ENCODE measurements around the gene LGI1.

LGI1 gene

DNA sequence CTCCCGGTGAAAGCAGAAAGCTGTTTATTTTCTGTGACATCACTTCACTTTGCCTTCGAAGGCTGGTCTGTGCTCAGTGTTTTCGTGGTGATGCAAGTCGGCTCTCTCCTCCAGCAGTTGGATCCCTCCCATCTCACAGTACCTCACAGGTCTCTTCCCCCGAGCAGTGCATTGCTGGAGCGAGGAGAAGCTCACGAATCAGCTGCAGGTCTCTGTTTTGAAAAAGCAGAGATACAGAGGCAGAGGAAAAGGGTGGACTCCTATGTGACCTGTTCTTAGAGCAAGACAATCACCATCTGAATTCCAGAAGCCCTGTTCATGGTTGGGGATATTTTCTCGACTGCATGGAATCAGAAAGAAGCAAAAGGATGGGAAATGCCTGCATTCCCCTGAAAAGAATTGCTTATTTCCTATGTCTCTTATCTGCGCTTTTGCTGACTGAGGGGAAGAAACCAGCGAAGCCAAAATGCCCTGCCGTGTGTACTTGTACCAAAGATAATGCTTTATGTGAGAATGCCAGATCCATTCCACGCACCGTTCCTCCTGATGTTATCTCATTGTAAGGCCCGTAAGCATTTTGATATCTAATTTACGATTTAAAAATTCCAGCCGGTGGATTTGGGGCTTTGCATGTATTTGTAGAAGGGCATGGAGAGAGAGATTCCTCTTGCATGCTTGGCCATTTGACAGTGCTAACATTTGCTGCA lies at the start of gene LGI1:
LGI1 (plus strand) TSS at position 136 of the 707 bp plus-strand sequence; CDS start at position 345, 209 bp downstream.
- H3K9me3 Mint-ChIP-seq, result no peaks in the 10 kb centered on the region
- no peak within 1 kb of the TSS for H3K4me3 Mint-ChIP-seq
- no peak for DNase-seq (ENCODE audit: low spot score)
- no peaks in the 10 kb centered on the region for H3K4me1 Mint-ChIP-seq (ENCODE audit: low read depth)
- H3K36me3 Mint-ChIP-seq (ENCODE audit: low read depth), result no peaks in the 10 kb centered on the region
- H3K27ac Mint-ChIP-seq, result no peak within 1 kb of the TSS
- peaks cover 42% of the 10 kb centered on the region for H3K27me3 Mint-ChIP-seq (ENCODE audit: low read depth)

GRCh38 chr10:93710333-93710909 lies 47.3 kb upstream of the LGI1 start:
- Mint-ChIP-seq H3K27ac (no peak overlapping the region), H3K9me3 (no peaks in the 10 kb centered on the region), H3K36me3 (ENCODE audit: low read depth) (no peaks in the 10 kb centered on the region), H3K4me3 (no peak overlapping the region), H3K4me1 (ENCODE audit: low read depth) (peaks cover 1% of the 10 kb centered on the region), H3K27me3 (ENCODE audit: low read depth) (no peaks in the 10 kb centered on the region)
- no peak for DNase-seq (ENCODE audit: low spot score)

- no peak overlapping the region for H3K27ac Mint-ChIP-seq
- no peaks in the 10 kb centered on the region for H3K9me3 Mint-ChIP-seq
- no peaks in the 10 kb centered on the region for H3K27me3 Mint-ChIP-seq (ENCODE audit: low read depth)
- H3K4me1 Mint-ChIP-seq (ENCODE audit: low read depth), result peaks cover 1% of the 10 kb centered on the region
- no peak overlapping the region for H3K4me3 Mint-ChIP-seq
- no peaks in the 10 kb centered on the region for H3K36me3 Mint-ChIP-seq (ENCODE audit: low read depth)
- DNase-seq (ENCODE audit: low spot score), result no peak
These were observed 45.8 kb upstream of the LGI1 start for GRCh38 chr10:93711891-93712290.

DNA sequence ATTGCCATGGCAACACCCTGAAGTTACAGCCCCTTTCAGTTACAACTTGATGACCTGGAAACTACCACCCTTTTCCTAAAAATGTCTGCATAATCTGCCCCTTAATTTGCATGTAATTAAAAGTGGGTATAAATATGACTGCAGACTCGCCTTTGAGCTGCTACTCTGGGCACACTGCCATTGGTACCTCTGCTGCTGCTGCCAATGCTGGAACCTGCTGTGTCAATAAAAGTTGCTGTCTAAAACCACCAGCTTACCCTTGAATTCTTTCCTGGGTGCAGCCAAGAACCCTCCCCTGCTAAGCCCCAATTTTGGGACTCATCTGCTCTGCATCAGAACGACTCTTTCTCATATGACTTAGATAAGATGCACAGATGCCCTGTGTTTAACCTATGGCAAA lies 45.1 kb upstream of the LGI1 start:
- Mint-ChIP-seq H3K9me3 (no peaks in the 10 kb centered on the region), H3K4me3 (no peak overlapping the region), H3K27ac (no peak overlapping the region), H3K4me1 (ENCODE audit: low read depth) (no peaks in the 10 kb centered on the region), H3K27me3 (ENCODE audit: low read depth) (no peaks in the 10 kb centered on the region), H3K36me3 (ENCODE audit: low read depth) (no peaks in the 10 kb centered on the region)
- no peak for DNase-seq (ENCODE audit: low spot score)

GRCh38 chr10:93715345-93715744 lies 42.4 kb upstream of the LGI1 start:
- no peak overlapping the region for H3K4me3 Mint-ChIP-seq
- no peak for DNase-seq (ENCODE audit: low spot score)
- peaks cover 7% of the 10 kb centered on the region for H3K27me3 Mint-ChIP-seq (ENCODE audit: low read depth)
- no peaks in the 10 kb centered on the region for H3K9me3 Mint-ChIP-seq
- H3K27ac Mint-ChIP-seq, result no peak overlapping the region
- H3K4me1 Mint-ChIP-seq (ENCODE audit: low read depth), result no peaks in the 10 kb centered on the region
- no peaks in the 10 kb centered on the region for H3K36me3 Mint-ChIP-seq (ENCODE audit: low read depth)

DNA sequence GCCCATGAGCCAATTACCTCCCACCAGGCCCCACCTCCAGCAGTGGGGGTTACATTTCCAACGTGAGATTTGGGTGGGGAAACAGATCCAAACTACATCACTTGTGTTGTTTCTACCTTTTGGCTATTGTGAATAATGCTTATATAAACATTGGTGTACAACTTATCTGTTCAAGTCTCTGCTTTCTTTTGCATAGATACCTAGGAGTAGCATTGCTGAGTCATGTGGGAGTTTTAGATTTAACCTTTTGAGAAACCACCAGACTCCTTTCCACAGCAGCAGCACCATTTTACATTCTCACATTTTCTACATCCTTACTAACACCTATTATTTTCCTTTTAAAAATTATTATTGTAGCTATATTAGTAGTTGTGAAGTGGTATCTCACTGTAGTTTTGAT lies 41.0 kb upstream of the LGI1 start:
- H3K36me3 Mint-ChIP-seq (ENCODE audit: low read depth), result no peaks in the 10 kb centered on the region
- DNase-seq (ENCODE audit: low spot score), result no peak
- peaks cover 4% of the 10 kb centered on the region for H3K4me1 Mint-ChIP-seq (ENCODE audit: low read depth)
- H3K27ac Mint-ChIP-seq, result no peak overlapping the region
- H3K9me3 Mint-ChIP-seq, result no peaks in the 10 kb centered on the region
- peaks cover 7% of the 10 kb centered on the region for H3K27me3 Mint-ChIP-seq (ENCODE audit: low read depth)
- no peak overlapping the region for H3K4me3 Mint-ChIP-seq

- Mint-ChIP-seq H3K27ac (no peak overlapping the region), H3K9me3 (no peaks in the 10 kb centered on the region), H3K4me1 (ENCODE audit: low read depth) (peaks cover 4% of the 10 kb centered on the region), H3K36me3 (ENCODE audit: low read depth) (no peaks in the 10 kb centered on the region), H3K27me3 (ENCODE audit: low read depth) (peaks cover 9% of the 10 kb centered on the region), H3K4me3 (no peak overlapping the region)
- DNase-seq (ENCODE audit: low spot score), result no peak
These were observed 38.6 kb upstream of the LGI1 start for GRCh38 chr10:93718937-93719725.

GRCh38 chr10:93719901-93720300 lies 37.8 kb upstream of the LGI1 start:
- H3K4me3 Mint-ChIP-seq, result no peak overlapping the region
- H3K4me1 Mint-ChIP-seq (ENCODE audit: low read depth), result peaks cover 4% of the 10 kb centered on the region
- no peaks in the 10 kb centered on the region for H3K9me3 Mint-ChIP-seq
- no peak overlapping the region for H3K27ac Mint-ChIP-seq
- H3K36me3 Mint-ChIP-seq (ENCODE audit: low read depth), result no peaks in the 10 kb centered on the region
- H3K27me3 Mint-ChIP-seq (ENCODE audit: low read depth), result peaks cover 9% of the 10 kb centered on the region
- DNase-seq (ENCODE audit: low spot score), result no peak

- Mint-ChIP-seq H3K4me3 (no peak overlapping the region), H3K9me3 (no peaks in the 10 kb centered on the region), H3K27me3 (ENCODE audit: low read depth) (peaks cover 24% of the 10 kb centered on the region), H3K4me1 (ENCODE audit: low read depth) (peaks cover 4% of the 10 kb centered on the region), H3K36me3 (ENCODE audit: low read depth) (no peaks in the 10 kb centered on the region), H3K27ac (no peak overlapping the region)
- no peak for DNase-seq (ENCODE audit: low spot score)
These were observed 35.2 kb upstream of the LGI1 start for GRCh38 chr10:93722550-93722949.

DNA sequence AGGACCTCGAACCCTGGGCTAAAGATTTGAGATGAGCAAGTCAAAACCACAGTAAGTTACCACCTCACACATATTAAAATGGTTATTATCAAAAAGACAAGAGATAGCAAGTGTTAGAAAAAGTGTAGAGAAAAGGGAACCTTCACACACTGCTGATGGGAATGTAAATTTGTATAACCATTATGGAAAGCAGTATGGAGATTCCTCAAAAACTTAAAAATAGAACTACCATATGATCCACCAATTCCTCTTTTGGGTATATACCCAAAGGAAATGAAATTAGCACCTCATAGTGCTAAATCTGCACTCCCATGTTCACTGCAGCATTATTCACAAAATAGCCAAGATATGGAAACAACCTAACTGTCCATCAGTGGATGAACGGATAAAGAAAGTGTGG lies 34.6 kb upstream of the LGI1 start:
- no peak for DNase-seq (ENCODE audit: low spot score)
- H3K36me3 Mint-ChIP-seq (ENCODE audit: low read depth), result no peaks in the 10 kb centered on the region
- peaks cover 4% of the 10 kb centered on the region for H3K4me1 Mint-ChIP-seq (ENCODE audit: low read depth)
- H3K4me3 Mint-ChIP-seq, result no peak overlapping the region
- peaks cover 27% of the 10 kb centered on the region for H3K27me3 Mint-ChIP-seq (ENCODE audit: low read depth)
- no peak overlapping the region for H3K27ac Mint-ChIP-seq
- no peaks in the 10 kb centered on the region for H3K9me3 Mint-ChIP-seq

GRCh38 chr10:93726024-93726423 lies 31.7 kb upstream of the LGI1 start:
- Mint-ChIP-seq H3K27me3 (ENCODE audit: low read depth) (peaks cover 21% of the 10 kb centered on the region), H3K9me3 (no peaks in the 10 kb centered on the region), H3K4me1 (ENCODE audit: low read depth) (no peaks in the 10 kb centered on the region), H3K27ac (no peak overlapping the region), H3K36me3 (ENCODE audit: low read depth) (no peaks in the 10 kb centered on the region), H3K4me3 (no peak overlapping the region)
- no peak for DNase-seq (ENCODE audit: low spot score)

- Mint-ChIP-seq H3K4me3 (no peak overlapping the region), H3K27ac (no peak overlapping the region), H3K36me3 (ENCODE audit: low read depth) (no peaks in the 10 kb centered on the region), H3K27me3 (ENCODE audit: low read depth) (peaks cover 13% of the 10 kb centered on the region), H3K9me3 (no peaks in the 10 kb centered on the region), H3K4me1 (ENCODE audit: low read depth) (peaks cover 2% of the 10 kb centered on the region)
- DNase-seq (ENCODE audit: low spot score), result no peak
These were observed 16.4 kb upstream of the LGI1 start for GRCh38 chr10:93741367-93741766.

DNA sequence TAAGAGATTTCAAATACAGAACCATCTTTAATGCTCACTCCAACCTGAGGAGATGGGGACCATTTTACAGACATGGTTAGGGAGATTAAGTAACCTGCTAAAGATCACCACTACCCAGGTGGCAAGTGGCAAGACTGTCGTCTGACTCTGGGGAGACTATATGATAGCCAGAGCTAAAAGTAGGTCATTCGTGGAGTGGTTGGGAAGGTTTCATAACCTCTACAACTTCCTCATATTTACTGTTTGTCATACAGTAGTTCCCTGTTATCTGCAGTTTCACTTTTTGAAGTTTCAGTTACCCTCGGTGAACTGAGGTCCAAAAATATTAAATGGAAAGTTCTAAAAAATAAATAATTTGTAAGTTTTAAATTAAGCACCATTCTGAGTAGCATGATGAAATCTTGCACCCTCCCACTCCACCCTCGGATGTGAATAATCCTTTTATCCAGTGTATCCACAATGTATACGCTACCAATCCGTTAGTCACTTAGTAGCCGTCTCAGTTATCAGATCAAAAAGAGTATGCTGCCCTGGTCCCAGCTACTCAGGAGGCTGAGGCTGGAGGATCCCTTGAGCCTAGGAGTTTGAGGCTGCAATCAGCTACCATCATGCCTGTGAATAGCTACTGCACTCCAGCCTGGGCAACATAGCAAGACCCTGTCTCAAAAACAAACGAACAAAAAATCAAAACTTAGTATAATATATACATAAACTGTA lies 14.9 kb upstream of the LGI1 start:
- Mint-ChIP-seq H3K9me3 (no peaks in the 10 kb centered on the region), H3K27me3 (ENCODE audit: low read depth) (peaks cover 6% of the 10 kb centered on the region), H3K27ac (no peak overlapping the region), H3K4me3 (no peak overlapping the region), H3K4me1 (ENCODE audit: low read depth) (peaks cover 2% of the 10 kb centered on the region), H3K36me3 (ENCODE audit: low read depth) (no peaks in the 10 kb centered on the region)
- no peak for DNase-seq (ENCODE audit: low spot score)

All from T-helper 2 cell treated with Interferon-gamma antibody and Interleukin-4, amounts not matched to agents 5 μg/mL and 100 μg/mL, for 36 hours (primary cell).